ENCODE data around the gene SHD.

The SHD gene

DNA sequence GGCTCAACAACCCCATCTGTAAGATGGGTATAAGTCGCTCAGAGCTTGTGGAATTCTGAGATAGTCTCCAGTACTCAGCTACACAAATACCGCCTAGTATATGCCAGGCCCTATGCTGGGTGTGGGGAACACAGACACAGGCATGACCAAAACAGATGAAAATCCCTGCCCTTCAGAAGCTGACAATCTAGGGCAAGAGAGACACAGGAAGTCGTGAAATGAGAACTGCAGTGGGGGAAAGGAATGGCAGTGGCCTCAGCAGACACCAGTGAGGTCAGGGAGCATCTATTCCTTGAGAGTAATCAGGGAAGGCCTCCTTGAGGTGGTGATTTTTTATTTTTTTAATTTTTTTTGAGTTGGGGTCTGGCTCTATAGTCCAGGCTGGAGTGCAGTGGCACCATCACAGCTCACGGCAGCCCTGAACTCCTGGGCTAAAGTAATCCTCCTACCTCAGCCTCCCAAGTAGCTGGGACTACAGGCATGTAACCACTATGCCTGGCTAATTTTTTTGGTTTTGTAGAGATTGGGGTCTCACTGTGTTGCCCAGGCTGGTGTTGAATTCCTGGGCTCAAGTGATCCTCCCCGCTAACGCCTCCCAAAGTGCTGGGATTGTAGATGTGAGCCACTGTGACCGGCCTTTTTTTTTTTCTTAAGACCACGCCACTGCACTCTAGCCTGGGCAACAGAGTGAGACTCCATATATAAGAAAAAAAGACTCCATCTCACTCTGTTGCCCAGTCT lies 19.9 kb downstream of the SHD start:
- DNase-seq = no peak

DNA sequence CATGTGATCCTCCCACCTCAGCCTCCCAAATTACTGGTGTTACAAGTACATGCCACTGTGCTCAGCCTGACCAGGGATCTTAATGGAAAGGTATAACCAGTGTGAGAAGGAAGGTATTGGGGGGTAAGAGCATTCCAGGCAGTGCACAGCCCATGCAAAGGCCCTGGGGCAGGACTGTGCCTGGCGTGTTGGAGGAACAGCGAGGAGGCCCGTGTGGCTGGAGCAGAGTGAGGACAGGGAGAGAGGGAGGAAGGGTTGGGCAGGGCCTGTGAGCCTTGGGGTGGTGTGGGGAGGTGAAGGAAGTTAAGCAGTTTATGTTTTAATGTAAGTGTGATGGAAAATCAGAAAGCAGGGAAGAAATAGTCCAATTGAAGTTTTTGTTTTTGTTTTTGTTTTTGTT lies 21.5 kb downstream of the SHD start:
- DNase-seq = no peak

DNA sequence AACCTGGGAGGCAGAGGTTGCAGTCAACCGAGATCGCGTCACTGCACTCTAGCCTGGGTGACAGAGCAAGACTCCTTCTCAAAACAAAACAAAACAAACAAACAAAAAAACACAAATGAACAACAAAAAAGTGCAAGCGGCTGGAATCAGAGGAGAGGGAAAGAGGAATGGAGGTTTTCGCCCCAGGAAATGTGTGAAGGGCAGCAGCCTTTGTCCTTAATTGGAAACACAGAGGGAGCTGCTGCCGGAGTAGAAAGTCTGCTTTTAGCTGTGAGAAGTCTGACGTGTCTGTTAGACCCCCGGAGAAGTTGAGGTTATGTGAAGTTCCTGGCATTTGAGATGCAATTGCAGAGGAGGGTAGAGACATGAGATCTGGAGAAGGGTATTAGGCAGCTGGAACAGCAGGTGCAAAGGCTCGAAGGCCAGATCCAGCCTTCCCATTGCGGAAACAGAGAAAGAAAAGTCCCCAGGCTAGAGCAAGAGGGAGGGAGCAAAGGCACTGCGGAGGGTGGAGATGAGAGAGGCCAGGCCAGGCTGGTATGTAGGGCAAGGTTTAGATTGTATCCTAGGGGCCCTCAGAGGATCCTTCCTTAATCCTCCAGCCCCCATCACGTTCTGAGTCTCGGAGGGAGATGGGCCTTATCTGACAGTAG lies 22.6 kb downstream of the SHD start:
- no peak for DNase-seq

DNA sequence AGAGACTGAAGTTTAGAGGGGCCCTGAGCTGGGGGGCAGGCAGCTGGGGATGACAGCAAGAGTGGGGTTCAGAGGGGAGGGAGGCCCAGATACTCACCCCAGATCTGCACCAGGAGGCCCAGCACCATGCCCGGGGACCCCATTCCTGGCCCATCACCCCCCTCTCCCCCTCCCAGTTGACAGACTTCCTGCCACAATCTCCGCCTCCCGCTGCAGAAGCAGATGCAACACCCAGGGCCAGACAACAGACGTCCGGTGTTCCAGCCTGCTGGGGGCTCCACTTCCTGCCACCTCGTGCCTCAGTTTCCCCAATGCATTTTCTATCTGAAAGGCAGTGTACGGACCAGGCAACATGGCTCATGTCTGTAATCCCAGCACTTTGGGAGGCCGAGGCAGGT lies 23.2 kb downstream of the SHD start, which contains the start of gene TMIGD2:
Gene TMIGD2 (minus strand): TSS at position 147 of the 398 bp plus-strand sequence. CDS start 4 bp downstream, at position 143.
- DNase-seq = no peak

DNA sequence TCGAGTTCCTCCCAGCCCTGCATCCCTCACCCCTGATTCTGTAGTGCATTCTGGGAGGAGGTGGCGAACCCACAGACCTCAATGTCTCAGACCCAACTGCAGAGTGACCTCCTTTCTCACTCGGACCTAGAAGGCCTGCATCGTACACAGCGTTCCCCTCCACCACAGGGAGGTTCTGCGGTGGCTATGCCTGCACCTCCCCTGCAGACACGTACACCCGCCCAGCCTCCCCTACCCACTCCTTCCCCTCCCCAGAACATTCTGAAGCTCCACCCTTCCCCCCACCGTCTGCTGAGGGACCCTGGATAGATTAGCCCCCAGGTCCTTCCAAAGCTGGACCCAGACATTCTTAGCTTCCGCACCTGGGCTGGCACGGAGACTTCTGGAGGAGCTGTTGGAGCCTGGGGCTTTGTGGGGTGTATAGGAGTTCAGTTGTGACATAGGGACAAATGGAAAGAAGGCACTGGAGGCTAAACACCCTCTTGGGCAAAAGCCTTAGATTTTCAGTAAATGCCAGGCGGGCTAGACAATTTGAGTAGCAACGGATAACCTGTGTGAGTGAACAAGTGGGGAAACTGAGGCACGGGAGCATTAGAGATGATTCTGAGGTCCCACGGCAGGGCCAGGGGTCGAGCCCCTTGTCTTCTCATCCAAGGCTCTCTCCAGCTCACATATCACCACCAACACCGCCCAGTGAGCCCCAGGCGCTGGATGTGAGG lies 24.9 kb downstream of the SHD start:
- no peak for DNase-seq

DNA sequence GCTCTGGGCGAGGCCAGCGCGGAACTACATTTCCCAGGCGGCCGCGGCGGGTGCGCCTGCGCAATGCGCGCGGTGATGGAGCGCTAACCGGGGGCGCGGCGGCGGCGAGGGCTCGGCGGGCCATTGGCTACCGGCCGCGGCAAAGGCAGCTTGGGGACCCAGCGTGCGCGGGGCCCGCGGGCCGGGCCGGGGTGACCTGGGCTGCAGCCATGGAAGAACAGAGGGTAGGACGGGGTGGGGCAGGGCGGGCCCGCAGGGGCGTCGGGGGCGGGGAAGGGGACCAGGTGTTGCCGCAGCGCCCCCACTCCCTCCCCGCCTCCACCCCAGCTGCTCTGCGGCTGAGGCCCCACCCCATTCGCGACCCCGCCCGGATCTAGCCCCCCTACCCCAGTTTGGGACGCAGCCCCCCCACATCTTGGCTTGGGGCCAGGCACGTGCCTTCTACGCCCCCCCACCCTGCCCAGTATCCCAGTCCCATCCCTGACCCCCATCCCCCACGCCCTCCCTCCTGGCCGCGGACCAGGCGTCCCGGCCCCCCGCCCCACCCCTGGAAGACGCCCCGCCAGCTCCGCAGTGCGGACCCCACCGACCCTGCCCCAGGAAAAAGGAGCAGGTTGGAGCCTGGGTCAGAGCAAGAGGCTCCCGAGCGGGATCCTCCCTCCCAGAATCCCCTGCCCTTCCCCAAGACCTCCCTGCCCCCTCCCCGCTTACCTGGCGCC lies 25.6 kb downstream of the SHD start, which contains the start of gene FSD1:
Gene FSD1 (plus strand): TSS at position 61 of the 719 bp plus-strand sequence. CDS start 149 bp downstream, at position 210.
- DNase-seq = peak; percentile 81

DNA sequence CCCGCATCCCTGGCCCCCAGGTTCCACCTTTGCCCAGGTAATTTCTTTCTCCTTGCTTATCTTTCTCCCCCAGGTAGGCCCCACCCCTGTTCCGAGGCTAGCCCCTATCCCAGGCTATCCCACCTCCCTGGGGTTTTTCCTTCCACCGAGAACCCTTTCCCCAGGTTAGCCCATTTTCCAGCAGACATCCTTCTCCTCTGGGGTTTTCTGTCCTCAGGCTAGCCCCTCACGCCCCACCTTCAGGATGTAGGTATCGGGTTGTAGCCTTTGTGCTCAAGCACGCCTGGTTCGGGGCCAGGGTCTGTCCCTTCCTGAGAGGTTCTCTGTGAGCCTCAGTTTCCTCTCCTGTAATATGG lies 26.2 kb downstream of the SHD start:
- no peak for DNase-seq

DNA sequence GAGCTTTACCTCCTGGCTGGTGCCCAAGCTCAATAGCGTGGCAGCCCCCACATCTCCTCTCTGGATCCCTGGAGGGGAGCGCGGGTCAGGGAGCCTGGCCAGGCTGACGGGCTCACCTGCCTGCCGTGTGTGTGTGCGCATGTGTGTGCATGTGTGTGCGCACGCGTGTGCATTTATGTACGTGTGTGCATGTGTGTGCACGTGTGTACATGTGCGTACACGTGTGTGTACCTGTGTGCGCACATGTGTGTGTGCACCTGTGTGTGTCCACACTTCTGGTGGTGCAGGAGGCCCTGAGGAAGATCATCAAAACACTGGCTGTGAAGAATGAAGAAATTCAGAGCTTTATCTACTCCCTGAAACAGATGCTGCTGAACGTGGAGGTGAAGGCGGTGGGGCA lies 26.6 kb downstream of the SHD start:
- DNase-seq = no peak

DNA sequence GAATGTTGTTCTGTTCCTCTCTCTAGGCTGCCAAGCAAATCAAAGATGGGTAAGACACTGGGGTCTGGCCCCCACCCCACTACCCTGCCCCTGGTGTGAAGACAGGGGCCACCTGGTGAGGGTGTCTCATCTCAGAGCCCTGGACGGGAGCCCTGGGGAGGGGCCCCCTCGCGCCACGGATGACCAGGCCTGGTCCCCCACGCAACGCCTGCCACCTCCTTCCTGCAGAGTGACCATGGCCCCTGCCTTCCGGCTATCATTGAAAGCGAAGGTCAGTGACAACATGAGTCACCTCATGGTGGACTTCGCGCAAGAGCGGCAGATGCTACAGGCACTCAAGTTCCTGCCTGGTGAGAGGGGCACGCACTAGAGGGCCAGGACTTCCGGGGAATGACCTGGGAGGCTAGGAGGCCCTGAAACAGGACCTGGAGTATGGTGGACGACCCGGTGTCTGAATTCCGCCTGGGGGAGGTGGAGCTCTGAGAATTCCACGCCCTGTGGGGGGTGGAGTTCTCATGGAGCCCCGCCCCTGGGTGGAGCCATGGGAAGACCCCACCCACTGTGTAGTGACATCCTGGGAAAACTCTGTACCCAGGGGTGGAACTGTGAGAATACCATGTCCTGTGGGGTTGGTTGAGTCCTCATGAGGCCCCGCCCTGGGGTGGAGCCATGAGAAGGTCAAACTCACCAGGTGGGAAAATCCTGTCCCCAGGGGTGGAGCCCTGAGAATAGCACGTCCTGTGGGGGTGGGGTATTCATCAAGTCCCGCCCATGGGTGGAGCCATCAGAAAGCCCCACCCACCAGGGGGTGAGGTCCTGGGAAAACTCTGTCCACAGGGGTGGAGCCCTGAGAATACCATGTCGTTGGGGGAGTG lies 31.4 kb downstream of the SHD start:
- no peak for DNase-seq

DNA sequence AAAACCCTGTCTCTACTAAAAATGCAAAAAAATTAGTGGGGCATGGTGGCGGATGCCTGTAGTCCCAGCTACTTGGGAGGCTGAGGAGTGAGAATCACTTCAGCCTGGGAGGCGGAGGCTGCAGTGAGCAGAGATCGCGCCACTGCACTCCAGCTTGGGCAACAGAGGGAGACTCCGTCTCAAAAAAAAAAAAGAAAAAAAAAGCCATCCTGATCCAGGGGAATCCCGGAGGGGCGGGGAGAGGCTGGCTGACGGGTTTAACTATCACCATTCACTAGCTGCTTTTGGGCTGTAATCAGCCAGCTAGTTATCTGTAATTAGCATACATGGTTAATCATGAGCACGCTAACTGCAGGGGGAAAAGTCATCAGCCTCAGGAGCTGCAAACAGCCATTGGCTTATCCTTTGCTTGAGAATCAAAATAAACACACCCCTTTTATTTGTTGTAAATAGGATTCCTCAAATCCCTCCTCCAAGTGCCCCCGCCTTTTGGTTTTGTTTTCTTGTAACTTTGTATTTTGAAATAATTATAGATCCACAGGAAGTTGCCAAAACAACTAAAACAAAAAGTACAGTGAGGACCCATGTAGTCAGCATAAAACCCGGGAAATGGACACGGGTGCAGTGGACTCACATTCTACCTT lies 34.9 kb downstream of the SHD start:
- no peak for DNase-seq

DNA sequence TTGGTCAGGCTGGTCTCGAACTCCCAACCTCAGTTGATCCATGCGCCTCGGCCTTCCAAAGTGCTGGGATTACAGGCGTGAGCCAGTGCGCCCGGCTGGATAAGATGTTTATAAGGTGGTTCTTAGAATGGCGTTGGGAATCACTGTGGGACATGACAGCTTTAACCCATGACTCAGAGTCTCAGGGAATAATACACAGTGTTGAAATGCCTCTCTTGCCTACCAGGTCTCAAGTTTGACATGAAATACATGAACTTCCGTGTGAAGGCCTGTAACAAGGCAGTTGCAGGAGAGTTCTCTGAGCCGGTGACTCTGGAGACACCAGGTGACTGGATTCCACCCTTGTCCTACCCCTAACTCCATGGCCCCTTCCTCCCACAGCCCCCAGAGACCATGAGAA lies 37.9 kb downstream of the SHD start:
- no peak for DNase-seq

DNA sequence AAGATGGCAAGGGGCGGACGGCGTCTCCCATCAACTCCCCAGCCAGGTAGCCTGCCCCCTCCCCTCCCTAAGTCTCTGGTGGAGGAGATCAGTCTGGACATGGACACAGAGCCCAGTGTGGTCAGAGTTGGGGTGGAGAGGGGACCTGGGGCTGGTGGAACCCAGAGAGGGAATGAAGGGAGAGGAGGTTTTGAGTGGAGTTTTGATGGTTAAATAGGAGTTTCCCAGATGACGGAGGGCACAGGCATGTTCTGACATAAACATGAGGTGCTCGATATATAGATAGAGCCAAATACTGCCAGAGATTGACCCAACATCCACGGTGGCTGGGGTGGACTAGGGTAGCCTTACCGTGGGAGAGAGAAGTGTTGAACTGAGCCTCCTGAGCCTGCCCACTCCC lies 39.4 kb downstream of the SHD start:
- no peak for DNase-seq

DNA sequence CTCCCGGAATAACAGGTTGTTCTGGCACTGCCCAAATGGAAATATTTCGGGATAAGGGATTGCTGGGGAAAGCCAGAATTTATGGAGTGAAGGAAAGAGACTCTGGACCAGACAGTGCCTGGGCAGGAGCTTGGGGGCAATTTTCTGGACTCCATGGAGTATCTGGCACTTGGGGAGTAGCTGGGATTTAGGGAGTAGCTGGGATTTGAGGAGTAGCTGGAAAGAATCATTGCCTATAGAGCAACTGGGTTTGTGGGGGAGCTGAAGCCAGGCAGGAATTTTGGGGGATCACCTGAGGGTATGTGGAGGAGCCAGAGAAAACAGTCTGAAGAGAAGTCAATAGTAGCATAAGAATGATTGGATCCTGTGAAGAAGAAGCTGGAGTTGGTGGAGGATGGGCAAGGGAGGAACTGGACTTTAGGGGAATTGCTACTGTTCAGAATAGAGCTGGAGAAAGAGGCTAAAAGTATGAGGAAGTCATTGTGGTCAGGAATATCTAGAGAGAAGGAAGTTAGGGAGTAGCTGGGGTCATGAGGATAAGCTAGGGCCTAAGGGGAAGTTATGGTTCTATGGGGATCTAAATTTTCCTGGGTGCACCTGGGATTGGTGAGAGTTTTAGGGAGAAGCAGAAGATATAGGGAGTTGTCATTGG lies 40.1 kb downstream of the SHD start:
- DNase-seq = no peak

DNA sequence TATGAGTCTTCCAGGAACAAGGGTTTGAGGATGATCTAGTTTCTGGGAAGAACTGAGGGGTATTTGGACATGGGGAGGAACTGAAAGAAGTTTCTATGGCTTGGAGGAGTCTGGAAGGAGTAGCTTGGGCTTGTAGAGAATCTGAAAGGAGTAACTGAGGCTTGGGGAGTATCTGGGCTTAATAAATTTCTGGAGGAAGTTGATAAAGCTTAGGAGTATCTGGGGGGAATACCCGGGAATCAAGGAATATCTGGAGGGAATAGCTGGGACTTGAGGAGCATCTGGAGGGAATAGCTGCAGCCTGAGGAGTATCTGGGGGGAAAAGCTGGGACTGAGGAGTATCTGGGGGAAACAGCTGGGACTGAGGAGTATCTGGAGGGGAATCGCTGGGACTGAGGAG lies 41.4 kb downstream of the SHD start:
- no peak for DNase-seq

DNA sequence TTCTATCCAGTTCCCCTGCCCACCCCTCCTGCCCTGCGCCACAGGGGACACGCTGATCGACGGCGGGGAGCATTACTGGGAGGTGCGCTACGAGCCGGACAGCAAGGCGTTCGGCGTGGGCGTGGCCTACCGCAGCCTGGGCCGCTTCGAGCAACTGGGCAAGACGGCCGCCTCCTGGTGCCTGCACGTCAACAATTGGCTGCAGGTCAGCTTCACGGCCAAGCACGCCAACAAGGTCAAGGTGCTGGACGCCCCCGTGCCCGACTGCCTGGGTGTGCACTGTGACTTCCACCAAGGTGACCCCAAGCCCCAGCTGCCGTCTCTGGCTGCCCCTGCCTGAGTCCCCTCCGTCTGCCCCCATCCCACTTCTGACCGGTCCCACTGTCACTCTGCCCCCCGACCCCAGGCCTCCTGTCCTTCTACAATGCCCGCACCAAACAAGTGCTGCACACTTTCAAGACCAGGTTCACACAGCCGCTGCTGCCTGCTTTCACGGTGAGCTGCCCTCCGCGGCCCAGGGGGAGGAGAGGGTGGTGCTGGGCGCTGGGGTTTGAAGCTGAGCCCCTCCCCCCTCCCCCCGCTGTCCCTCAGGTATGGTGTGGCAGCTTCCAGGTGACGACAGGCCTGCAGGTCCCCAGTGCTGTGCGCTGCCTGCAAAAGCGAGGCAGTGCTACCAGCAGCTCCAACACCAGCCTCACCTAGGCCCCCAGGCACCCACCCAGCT lies 44.0 kb downstream of the SHD start:
- no peak for DNase-seq

DNA sequence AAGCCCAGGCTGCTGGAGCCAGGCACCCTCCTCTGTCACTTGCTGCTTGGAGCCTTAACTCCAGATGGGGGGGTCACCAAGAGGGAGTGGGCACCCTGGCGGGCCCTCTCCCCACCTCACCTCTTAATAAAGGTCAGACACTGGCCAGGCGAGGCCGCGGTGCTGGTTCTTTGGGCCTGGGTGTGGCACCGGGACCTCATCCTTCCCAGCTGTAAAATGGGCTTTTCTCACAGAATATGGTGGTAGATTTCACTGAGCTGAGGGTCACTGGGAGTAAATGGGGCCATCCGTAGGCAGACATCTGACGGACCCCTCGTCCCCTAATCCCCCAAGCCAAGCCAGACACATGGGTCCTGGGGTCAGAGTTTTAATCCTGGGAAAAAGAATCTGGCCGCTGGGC lies 44.6 kb downstream of the SHD start:
- DNase-seq = no peak

DNA sequence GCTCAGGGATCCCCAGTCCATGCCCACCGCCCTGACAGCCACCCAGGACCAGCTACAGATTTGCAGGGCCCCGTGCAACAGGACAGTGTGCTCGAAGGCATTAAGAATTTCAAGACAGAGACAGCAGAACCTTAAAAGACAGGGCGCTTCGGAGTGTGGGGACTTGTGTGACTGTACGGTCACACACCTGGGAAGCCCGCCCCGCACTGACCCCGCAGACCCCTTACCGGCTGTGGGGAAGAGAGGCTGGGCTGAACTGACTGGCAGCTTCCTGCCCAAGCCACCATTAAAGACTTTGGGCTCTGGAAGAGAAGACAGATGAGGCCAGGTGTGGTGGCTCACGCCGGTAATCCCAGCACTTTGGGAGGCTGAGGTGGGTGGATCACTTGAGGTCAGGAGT lies 45.2 kb downstream of the SHD start:
- DNase-seq = no peak

DNA sequence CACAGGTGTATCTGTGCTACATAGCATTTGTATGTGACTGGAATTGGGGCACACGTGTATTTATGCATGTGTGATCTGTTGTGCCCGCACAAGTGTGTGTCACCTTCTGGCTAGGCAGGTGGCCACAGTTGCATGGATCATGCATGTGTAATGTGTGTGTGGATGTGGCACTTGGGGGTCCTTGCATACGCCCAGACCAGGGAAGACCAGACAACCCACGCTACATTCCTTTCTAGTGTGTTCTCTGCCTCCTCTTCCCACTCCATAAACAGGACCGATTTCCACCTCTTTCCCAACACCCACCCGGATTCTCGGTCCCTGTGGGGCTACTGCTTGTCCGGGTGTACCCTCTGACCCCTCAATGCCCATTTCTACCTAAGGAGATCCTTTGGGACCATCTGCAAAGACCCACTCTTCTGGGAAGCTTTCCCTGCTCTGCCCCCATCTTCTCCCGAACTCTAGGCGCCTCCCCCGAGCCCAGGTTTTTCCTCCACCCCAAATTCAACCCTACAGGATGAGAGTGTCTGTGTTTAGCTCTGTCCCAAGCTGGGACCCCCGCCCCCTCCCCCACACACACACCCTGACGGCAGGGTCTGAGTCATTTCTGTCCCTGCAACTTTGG lies 47.3 kb downstream of the SHD start:
- no peak for DNase-seq

DNA sequence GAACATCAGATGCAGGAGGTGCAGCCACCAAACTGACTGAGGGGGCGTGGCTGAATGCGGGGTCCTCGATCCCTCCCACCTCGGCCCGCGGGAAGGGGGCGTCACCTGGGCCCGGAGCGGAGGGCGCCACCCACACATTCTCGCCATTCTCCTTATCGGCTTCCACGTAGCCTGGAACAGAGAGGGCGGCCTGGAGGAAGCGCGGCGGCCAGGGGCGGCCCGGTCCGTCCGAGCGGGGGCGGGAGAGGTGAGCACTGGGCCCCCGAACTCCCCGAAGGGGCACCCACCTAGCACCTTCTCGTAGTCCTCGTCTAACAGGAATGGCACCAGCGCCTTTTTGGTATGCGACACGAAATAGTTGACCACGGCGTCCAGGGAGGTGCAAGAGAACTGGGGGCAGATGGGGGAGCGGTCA lies 47.8 kb downstream of the SHD start:
- DNase-seq = no peak

DNA sequence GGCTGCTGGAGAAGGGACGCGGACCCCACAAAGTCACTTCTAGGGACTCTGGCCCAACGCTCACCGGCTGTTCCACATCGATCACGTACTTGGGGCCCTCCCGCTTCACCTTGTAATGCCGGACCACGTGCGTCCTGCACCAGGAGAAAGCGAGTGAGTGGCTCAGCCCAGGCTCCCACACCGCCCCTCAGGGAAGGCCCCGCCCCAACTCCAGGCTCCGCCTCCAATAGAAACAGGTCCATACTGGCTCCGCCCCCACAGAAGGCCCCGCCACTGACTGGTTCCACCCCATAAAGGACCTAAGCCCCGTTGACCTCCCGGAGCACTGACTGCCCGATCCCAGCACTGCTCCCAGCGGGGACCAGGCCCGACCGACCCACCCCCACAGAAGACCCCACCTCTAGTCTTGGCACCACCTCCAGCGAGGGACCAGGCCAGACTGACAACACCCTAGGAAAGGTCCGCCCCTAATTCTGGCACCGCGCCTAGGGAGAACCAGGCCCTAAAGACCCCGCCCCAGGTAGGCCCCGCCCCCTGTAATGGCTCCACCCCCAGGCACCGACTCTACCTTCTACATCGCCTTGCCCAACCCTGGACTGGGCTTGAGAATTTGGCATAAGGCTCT lies 48.3 kb downstream of the SHD start:
- DNase-seq = peak; percentile 74

Measured in activated naive CD4-positive, alpha-beta T cell treated with anti-CD3 and anti-CD28 coated beads, Interleukin-2, amount 50 U/mL, for 16 hours (primary cell).